BJ (cell line): ENCODE data around the gene STRAP. TPM values are rescaled to one million over a fixed set of nuclear protein-coding genes. Genes with fewer than 3 reads are reported as not detected.
A peak's percentile ranks its signal among the peaks of the same experiment; 100 is the strongest.

Experiments
- CTCF ChIA-PET: fragments of 350-600 bp; formaldehyde crosslinking; extraction: SDS; loops from one replicate; lab custom pipeline; 2021; ENCODE audit warnings: antibody characterized with exemption, inconsistent platforms; lab: Yijun Ruan, JAX
- POLR2A ChIA-PET: fragments of 300-600 bp; sonication (Branson Sonifier 250); formaldehyde crosslinking; extraction: SDS; loops from one replicate; lab custom pipeline; 2021; ENCODE audit warnings: antibody characterized with exemption; lab: Charles Lee
- DNase-seq: peaks from one replicate; pipeline ENCODE4 v3.0.0-alpha.2; 2011; ENCODE audit warnings: low read depth
- H3K27me3 ChIP-seq: 2 replicates; pipeline ENCODE4 v1.6.0; 2011; ENCODE audit warnings: low read length; ENCODE audit not compliant: control insufficient read depth, insufficient read depth
- H3K36me3 ChIP-seq: 2 replicates; pipeline ENCODE4 v1.5.1; 2011; ENCODE audit warnings: low read length; ENCODE audit not compliant: control insufficient read depth, insufficient read depth
- H3K4me3 ChIP-seq: 2 replicates; pipeline ENCODE4 v1.5.1; 2011; ENCODE audit warnings: low read depth, mild to moderate bottlenecking, control low read depth, low read length
- polyA plus RNA-seq: library from polyadenylated mRNA; depleted of rRNA; stranded (reverse); fragments of >200 nt; gene quantifications from 2 replicates; pipeline ENCODE4 v1.2.3, GENCODE V29; 2011
- TF ChIP-seq, protein P1 (sequence below): IDR thresholded peaks from 2 replicates; pipeline ENCODE4 v1.5.1; 2011; ENCODE audit warnings: low read depth, mild to moderate bottlenecking, control low read depth, inconsistent platforms, low read length, moderate library complexity; ENCODE audit not compliant: insufficient read depth

Gene STRAP
- polyA plus RNA-seq, 1 experiment, result 54.1 TPM

DNA sequence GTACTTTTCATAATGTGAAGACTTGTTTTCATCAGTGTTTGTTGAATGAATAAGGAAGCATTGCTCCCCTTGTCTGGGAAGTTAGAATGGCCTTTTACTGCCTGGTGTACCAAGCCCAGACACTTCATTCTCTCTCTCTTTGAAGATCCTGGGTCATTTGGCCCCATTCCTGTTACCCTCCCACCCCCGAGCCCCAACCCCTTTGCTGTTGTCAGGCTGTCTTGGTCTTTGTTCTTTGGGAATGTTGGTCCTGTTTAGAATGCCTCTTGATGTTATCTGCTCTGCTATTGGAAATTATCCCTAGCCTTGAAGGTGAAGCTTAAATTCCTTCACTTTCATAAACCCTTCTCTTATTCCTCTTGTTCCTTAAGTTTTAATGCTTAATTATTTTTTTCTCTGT lies 42.8 kb downstream of the STRAP start:
- Histone ChIP-seq H3K4me3 (no peak overlapping the region), H3K36me3 (no peaks in the 10 kb centered on the region), H3K27me3 (no peaks in the 10 kb centered on the region)
- TF ChIP-seq, protein P1, sequence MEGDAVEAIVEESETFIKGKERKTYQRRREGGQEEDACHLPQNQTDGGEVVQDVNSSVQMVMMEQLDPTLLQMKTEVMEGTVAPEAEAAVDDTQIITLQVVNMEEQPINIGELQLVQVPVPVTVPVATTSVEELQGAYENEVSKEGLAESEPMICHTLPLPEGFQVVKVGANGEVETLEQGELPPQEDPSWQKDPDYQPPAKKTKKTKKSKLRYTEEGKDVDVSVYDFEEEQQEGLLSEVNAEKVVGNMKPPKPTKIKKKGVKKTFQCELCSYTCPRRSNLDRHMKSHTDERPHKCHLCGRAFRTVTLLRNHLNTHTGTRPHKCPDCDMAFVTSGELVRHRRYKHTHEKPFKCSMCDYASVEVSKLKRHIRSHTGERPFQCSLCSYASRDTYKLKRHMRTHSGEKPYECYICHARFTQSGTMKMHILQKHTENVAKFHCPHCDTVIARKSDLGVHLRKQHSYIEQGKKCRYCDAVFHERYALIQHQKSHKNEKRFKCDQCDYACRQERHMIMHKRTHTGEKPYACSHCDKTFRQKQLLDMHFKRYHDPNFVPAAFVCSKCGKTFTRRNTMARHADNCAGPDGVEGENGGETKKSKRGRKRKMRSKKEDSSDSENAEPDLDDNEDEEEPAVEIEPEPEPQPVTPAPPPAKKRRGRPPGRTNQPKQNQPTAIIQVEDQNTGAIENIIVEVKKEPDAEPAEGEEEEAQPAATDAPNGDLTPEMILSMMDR, result no peak
- DNase-seq, result no peak
- ChIA-PET POLR2A (no interaction called here), CTCF (no interaction called here)

DNA sequence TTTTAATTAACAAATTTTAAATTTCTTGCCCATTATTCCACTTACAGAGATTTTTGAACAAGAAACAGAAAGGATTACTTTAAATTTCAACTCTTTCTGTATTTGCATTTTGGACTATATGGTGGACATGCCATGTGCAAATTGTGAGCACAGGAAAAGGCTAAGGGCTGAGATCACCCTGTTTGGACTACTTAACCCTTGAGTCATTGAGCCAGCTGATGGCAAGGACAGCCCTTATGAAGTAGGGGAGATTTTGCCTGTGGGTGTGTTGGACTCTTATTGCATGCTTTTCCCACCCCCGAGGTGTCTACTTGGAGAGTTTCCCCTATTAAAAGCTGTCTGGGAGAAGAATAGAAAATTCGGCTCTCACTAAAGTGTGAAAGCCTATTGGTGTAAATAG lies 46.2 kb downstream of the STRAP start:
- ChIA-PET CTCF (interaction anchor here (1.0 to 1.9 kb wide), 3 partner anchors 10 to 50 kb away, joined by 3 to 11 read pairs (median 4); no protein-coding TSS in a partner anchor), POLR2A (interaction anchor here (0.6 kb wide), 2 partner anchors 47 to 223 kb away, joined by 3 read pairs; no protein-coding TSS in a partner anchor)
- H3K4me3 ChIP-seq, result no peak overlapping the region
- H3K36me3 ChIP-seq, result no peaks in the 10 kb centered on the region
- DNase-seq, result peak; percentile 37
- TF ChIP-seq, protein P1, result no peak
- no peaks in the 10 kb centered on the region for H3K27me3 ChIP-seq

GRCh38 chr12:15928870-15929571 lies 46.8 kb downstream of the STRAP start:
- TF ChIP-seq, protein P1, result no peak
- Histone ChIP-seq H3K4me3 (no peak overlapping the region), H3K27me3 (no peaks in the 10 kb centered on the region), H3K36me3 (no peaks in the 10 kb centered on the region)
- POLR2A ChIA-PET, result interaction anchor here (0.6 kb wide), 1 partner anchor 223 kb away, joined by 3 read pairs; no protein-coding TSS in a partner anchor
- CTCF ChIA-PET, result interaction anchor here (1.0 to 1.9 kb wide), 3 partner anchors 9 to 49 kb away, joined by 3 to 11 read pairs (median 4); no protein-coding TSS in a partner anchor
- no peak for DNase-seq

- DNase-seq, result no peak
- CTCF ChIA-PET, result no interaction called here
- POLR2A ChIA-PET, result no interaction called here
- Histone ChIP-seq H3K27me3 (no peaks in the 10 kb centered on the region), H3K36me3 (no peaks in the 10 kb centered on the region), H3K4me3 (no peak overlapping the region)
- TF ChIP-seq, protein P1, result no peak
Observed at GRCh38 chr12:15931590-15932053, 49.4 kb downstream of the STRAP start.

- ChIA-PET CTCF (interaction anchor here (1.1 kb wide), 1 partner anchor 10 kb away, joined by 3 read pairs; no protein-coding TSS in a partner anchor), POLR2A (no interaction called here)
- no peak for DNase-seq
- Histone ChIP-seq H3K4me3 (no peak overlapping the region), H3K36me3 (no peaks in the 10 kb centered on the region), H3K27me3 (no peaks in the 10 kb centered on the region)
- TF ChIP-seq, protein P1, result no peak
Observed at GRCh38 chr12:15932327-15932726, 50.1 kb downstream of the STRAP start.
